Transverse colon (tissue), 4 donors: ENCODE measurements around the gene TACC2. TPM values are rescaled to one million over a fixed set of nuclear protein-coding genes. Genes with fewer than 3 reads are reported as not detected.

Experiments used
- DNase-seq: peaks from one replicate; pipeline ENCODE4 v3.0.0-alpha.2; 2019
- H3K27ac ChIP-seq, 4 donors: fragments of 200-600 bp; sonication (generic); 2 replicates each; pipeline ENCODE4 v1.5.1; 2016 to 2018; ENCODE audit warnings: inconsistent platforms in 4 of 4
- H3K27me3 ChIP-seq: fragments of 200-600 bp; sonication (generic); 2 replicates; pipeline ENCODE4 v1.5.1; 2017; ENCODE audit warnings: inconsistent platforms
- H3K36me3 ChIP-seq, 4 donors: fragments of 200-600 bp; sonication (generic); 2 replicates each; pipeline ENCODE4 v1.5.1; 2017 to 2019; ENCODE audit warnings: inconsistent platforms in 4 of 4
- H3K4me1 ChIP-seq, 4 donors: fragments of 200-600 bp; sonication (generic); 2 replicates each; pipeline ENCODE4 v1.5.1; 2017 to 2020; ENCODE audit warnings: inconsistent platforms in 4 of 4
- H3K4me3 ChIP-seq, 4 donors: fragments of 200-600 bp; sonication (generic); 1 replicate in 1 of 4; 2 replicates in 3 of 4; pipeline versions ENCODE4 v1.5.1 to v1.6.1; 2017 to 2019; ENCODE audit warnings: inconsistent platforms in 4 of 4
- H3K9me3 ChIP-seq, 2 donors: fragments of 200-600 bp; sonication (generic); 2 replicates each; pipeline ENCODE4 v1.5.1; 2017 to 2019; ENCODE audit warnings: inconsistent platforms in 2 of 2
- EP300 ChIP-seq: sonication (generic); formaldehyde crosslinking; IDR thresholded peaks from one replicate; pipeline ENCODE4 v1.6.1; 2017; ENCODE audit warnings: antibody characterized with exemption, low read depth
- POLR2A ChIP-seq: fragments of 450-650 bp; IDR thresholded peaks from one replicate; pipeline ENCODE4 v1.6.1; 2016; ENCODE audit warnings: antibody characterized with exemption, mild to moderate bottlenecking, moderate library complexity
- POLR2AphosphoS5 ChIP-seq, 3 donors: sonication (generic); formaldehyde crosslinking; IDR thresholded peaks; one replicate each; pipeline ENCODE4 v1.6.1; 2016; ENCODE audit warnings: antibody characterized with exemption in 3 of 3
- WGBS, 2 donors: methylation state at CpG; one replicate each; pipeline ENCODE4 v1.1.5; 2018; ENCODE audit warnings: low coverage in 1 of 2; 5-methylcytosine and 5-hydroxymethylcytosine counted together
- in situ Hi-C, 4 donors: fragments of 200-750 bp; cut with MboI; loops; one replicate each; pipeline versions ENCODE4 v1.15.0 to v1.15.1; 2017; ENCODE audit warnings: low sequenced_read_pairs in 3 of 4, low pct_ligation_motif_present in 1 of 4, low pct_unique_long_range_greater_than_20kb in 1 of 4
- intact Hi-C: fragments of 100-400 bp; cut with DNase I; formaldehyde crosslinking; loops from one replicate; pipeline ENCODE4 v1.15.1; 2023; ENCODE audit warnings: low total_unique reads
- total RNA-seq, 4 donors: library from RNA; depleted of rRNA; stranded (reverse); fragments of >200 nt; gene quantifications; one replicate each; pipeline ENCODE4 v1.1.0, GENCODE V29; 2016
- TF ChIP-seq, protein P1 (sequence below), 5 experiments: fragments of 200-600 bp in 3 of 5; fragments of 450-650 bp in 2 of 5; sonication (generic) in 3 of 5; IDR thresholded peaks; 1 replicate in 2 of 5; 2 replicates in 3 of 5; pipeline ENCODE4 v1.5.1; 2016 to 2017; ENCODE audit warnings: antibody characterized with exemption in 5 of 5, inconsistent platforms in 3 of 5, mild to moderate bottlenecking in 2 of 5, moderate library complexity in 1 of 5

Gene TACC2
- total RNA-seq, 4 donors from 2014 or later: 65.9 to 178 (median 101) TPM

DNA sequence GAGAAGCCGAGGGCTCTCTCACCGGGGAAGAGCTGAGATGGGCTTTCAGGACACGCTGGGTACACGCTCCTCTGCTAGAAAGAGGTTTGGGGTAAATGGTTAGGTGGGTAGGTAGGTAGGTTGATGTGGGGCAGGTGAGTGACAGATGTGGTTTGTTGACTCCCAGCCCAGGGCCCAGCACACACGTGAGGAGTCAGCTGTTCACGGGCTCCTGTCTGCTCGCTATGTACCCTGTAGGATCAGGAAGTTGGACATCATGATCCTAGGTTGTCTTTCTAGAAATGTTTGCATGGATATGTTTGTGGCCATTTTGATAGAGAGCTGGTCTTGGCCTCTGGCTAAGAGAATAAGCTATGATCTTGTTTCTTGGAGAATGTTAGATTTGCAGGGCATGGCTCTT is 109.0 kb downstream of the TACC2 start:
- Histone ChIP-seq H3K4me3 (no peak overlapping the region), H3K36me3 (no peaks in the 10 kb centered on the region), H3K4me1 (peaks cover 6 to 12% (median 8%) of the 10 kb centered on the region in 4 donors), H3K27ac (peak overlapping the region in 1 of 4 donors; percentile 15), H3K9me3 (no peaks in the 10 kb centered on the region), H3K27me3 (no peaks in the 10 kb centered on the region)
- TF ChIP-seq POLR2AphosphoS5 (IDR thresholded peaks at IDR 0.05) (no peak), POLR2A (no peak), EP300 (no peak)
- TF ChIP-seq, protein P1, sequence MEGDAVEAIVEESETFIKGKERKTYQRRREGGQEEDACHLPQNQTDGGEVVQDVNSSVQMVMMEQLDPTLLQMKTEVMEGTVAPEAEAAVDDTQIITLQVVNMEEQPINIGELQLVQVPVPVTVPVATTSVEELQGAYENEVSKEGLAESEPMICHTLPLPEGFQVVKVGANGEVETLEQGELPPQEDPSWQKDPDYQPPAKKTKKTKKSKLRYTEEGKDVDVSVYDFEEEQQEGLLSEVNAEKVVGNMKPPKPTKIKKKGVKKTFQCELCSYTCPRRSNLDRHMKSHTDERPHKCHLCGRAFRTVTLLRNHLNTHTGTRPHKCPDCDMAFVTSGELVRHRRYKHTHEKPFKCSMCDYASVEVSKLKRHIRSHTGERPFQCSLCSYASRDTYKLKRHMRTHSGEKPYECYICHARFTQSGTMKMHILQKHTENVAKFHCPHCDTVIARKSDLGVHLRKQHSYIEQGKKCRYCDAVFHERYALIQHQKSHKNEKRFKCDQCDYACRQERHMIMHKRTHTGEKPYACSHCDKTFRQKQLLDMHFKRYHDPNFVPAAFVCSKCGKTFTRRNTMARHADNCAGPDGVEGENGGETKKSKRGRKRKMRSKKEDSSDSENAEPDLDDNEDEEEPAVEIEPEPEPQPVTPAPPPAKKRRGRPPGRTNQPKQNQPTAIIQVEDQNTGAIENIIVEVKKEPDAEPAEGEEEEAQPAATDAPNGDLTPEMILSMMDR (IDR thresholded peaks at IDR 0.05): no peak
- intact Hi-C loops: no loop called here
- no peak for DNase-seq
- in situ Hi-C loops: no loop called here
- WGBS, 2 donors: 88% methylated on average over 7 of the region's 7 CpGs; no CpG with 5 or more reads in 1 of the 2 donors

DNA sequence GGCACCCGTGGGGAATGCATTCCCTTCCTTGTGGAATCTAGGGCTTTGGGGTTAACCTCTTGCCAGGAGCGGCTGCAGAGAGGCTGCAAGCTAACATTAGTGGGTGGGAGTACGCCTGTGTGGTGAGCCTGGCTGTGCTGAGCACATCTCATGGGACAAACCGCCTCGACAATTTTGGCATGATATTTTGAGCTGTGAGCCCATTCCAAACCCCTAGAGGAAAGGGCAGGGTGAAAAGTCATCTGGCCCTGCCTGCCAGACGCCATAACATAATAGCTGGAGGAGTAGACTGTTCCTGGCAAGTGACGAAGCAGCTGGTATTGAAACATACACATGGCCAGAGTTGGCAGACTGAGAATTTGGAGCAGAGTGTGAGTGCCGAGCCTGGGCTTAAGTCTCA is 110.0 kb downstream of the TACC2 start:
- H3K4me1 ChIP-seq: peaks cover 6 to 12% (median 8%) of the 10 kb centered on the region in 4 donors
- peak overlapping the region in 1 of 4 donors; percentile 34 for H3K27ac ChIP-seq
- no peaks in the 10 kb centered on the region for H3K9me3 ChIP-seq
- DNase-seq: no peak
- no peaks in the 10 kb centered on the region for H3K27me3 ChIP-seq
- no peak for TF ChIP-seq POLR2A
- TF ChIP-seq, protein P1 (IDR thresholded peaks at IDR 0.05): no peak
- TF ChIP-seq EP300: no peak
- no peak for TF ChIP-seq POLR2AphosphoS5 (IDR thresholded peaks at IDR 0.05)
- in situ Hi-C loops: no loop called here
- intact Hi-C loops: no loop called here
- H3K36me3 ChIP-seq: no peaks in the 10 kb centered on the region
- no peak overlapping the region for H3K4me3 ChIP-seq
- 76% methylated on average over 8 of the region's 8 CpGs; no CpG with 5 or more reads in 1 of the 2 donors for WGBS, 2 donors

- Histone ChIP-seq H3K4me1 (peaks cover 6 to 12% (median 8%) of the 10 kb centered on the region in 4 donors), H3K27me3 (no peaks in the 10 kb centered on the region), H3K9me3 (no peaks in the 10 kb centered on the region), H3K36me3 (no peaks in the 10 kb centered on the region), H3K4me3 (no peak overlapping the region), H3K27ac (peak overlapping the region in 1 of 4 donors; percentile 34)
- WGBS, 2 donors: 0 to 40% methylated on average over 1 to 2 of the region's 2 CpGs
- TF ChIP-seq, protein P1 (IDR thresholded peaks at IDR 0.05): no peak
- TF ChIP-seq POLR2A: no peak
- TF ChIP-seq POLR2AphosphoS5 (IDR thresholded peaks at IDR 0.05): no peak
- TF ChIP-seq EP300: no peak
- no peak for DNase-seq
- intact Hi-C loops (no loop called here), in situ Hi-C loops (no loop called here)
Measured at GRCh38 chr10:122099562-122099961, 110.6 kb downstream of the TACC2 start.

DNA sequence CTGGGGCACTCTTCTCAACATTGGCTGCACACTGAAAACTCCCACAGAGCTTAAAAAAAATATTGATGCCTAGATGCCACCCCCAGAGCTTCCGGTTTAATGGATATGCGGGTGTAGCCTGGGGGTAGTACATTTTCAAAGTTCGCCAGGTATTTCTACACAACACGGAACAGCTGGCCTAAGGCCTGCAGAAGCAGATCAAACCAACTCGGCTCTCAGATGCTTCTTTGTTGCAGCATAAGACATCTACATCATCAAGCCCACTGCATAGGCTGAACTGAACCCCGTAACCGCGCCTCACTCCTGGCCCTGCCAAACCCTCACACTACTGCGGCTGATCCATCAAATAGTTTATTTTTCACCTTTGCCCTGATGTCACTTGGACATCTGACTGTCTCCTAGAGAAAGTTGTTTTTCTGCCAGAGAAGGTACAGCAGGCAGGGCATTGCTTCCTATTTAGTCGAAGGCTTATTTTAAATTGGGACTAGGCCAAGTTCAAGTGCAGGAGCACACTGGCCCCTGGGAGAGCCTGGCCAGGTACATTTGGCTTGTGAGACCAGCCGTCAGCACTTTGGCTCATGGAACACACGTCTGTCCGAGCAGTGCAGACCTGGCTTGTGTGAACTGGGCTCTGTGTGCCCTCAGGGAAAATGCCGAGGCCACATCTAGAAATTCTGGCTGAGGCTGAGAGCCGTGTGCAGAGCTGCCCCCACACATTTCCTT is 113.3 kb downstream of the TACC2 start:
- DNase-seq: no peak
- intact Hi-C loops: no loop called here
- TF ChIP-seq EP300: no peak
- TF ChIP-seq, protein P1 (IDR thresholded peaks at IDR 0.05): no peak
- TF ChIP-seq POLR2AphosphoS5 (IDR thresholded peaks at IDR 0.05): no peak
- TF ChIP-seq POLR2A: no peak
- Histone ChIP-seq H3K27ac (peak overlapping the region; percentile 13 to 60 (median 58)), H3K4me1 (peaks cover 6 to 12% (median 8%) of the 10 kb centered on the region in 4 donors), H3K27me3 (no peaks in the 10 kb centered on the region), H3K36me3 (no peaks in the 10 kb centered on the region), H3K4me3 (no peak overlapping the region), H3K9me3 (no peaks in the 10 kb centered on the region)
- 77% methylated on average over 15 of the region's 15 CpGs; no CpG with 5 or more reads in 1 of the 2 donors for WGBS, 2 donors
- in situ Hi-C loops: no loop called here
